Measurements from ENCODE around the gene CXorf58. TPM values are rescaled to one million over a fixed set of nuclear protein-coding genes. Genes with fewer than 3 reads are reported as not detected.

Gene CXorf58
- total and polyA plus RNA-seq, 9 of the 15 experiments (the other 6 are each of a cell fraction or from before 2014, with no cell fraction given), result 0.10 to 0.27 (median 0.16) TPM; not detected in 3

DNA sequence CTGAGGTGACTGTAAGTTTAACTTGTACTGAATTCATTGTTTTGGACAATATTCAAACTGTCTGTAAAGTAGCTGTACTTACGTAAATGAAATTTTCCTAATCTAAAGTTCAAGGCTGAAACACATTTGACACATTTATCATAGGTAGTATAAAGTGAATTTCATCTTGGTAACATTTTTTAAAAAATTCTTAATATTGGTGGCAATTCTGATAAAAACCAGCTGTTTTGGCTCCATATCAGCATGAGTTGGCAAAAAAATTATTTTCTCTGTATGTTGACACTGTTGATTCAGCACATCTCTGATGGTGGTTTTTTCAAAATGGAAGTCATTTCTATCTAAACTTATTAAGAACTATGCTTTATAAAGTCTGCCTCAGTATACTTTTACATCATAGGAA, 30.9 kb downstream of the CXorf58 start (continued):
- TF ChIP-seq, protein P1, sequence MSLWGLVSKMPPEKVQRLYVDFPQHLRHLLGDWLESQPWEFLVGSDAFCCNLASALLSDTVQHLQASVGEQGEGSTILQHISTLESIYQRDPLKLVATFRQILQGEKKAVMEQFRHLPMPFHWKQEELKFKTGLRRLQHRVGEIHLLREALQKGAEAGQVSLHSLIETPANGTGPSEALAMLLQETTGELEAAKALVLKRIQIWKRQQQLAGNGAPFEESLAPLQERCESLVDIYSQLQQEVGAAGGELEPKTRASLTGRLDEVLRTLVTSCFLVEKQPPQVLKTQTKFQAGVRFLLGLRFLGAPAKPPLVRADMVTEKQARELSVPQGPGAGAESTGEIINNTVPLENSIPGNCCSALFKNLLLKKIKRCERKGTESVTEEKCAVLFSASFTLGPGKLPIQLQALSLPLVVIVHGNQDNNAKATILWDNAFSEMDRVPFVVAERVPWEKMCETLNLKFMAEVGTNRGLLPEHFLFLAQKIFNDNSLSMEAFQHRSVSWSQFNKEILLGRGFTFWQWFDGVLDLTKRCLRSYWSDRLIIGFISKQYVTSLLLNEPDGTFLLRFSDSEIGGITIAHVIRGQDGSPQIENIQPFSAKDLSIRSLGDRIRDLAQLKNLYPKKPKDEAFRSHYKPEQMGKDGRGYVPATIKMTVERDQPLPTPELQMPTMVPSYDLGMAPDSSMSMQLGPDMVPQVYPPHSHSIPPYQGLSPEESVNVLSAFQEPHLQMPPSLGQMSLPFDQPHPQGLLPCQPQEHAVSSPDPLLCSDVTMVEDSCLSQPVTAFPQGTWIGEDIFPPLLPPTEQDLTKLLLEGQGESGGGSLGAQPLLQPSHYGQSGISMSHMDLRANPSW (CRISPR knock-in tag; IDR thresholded peaks at IDR 0.05), result no peak
- TF ChIP-seq SOX6 (IDR thresholded peaks at IDR 0.05), result no peak
- peak; percentile 43; the same call in 1 of the 2 replicates for TF ChIP-seq CUX1 (CRISPR knock-in tag; IDR thresholded peaks at IDR 0.05)
- TF ChIP-seq, protein P2, sequence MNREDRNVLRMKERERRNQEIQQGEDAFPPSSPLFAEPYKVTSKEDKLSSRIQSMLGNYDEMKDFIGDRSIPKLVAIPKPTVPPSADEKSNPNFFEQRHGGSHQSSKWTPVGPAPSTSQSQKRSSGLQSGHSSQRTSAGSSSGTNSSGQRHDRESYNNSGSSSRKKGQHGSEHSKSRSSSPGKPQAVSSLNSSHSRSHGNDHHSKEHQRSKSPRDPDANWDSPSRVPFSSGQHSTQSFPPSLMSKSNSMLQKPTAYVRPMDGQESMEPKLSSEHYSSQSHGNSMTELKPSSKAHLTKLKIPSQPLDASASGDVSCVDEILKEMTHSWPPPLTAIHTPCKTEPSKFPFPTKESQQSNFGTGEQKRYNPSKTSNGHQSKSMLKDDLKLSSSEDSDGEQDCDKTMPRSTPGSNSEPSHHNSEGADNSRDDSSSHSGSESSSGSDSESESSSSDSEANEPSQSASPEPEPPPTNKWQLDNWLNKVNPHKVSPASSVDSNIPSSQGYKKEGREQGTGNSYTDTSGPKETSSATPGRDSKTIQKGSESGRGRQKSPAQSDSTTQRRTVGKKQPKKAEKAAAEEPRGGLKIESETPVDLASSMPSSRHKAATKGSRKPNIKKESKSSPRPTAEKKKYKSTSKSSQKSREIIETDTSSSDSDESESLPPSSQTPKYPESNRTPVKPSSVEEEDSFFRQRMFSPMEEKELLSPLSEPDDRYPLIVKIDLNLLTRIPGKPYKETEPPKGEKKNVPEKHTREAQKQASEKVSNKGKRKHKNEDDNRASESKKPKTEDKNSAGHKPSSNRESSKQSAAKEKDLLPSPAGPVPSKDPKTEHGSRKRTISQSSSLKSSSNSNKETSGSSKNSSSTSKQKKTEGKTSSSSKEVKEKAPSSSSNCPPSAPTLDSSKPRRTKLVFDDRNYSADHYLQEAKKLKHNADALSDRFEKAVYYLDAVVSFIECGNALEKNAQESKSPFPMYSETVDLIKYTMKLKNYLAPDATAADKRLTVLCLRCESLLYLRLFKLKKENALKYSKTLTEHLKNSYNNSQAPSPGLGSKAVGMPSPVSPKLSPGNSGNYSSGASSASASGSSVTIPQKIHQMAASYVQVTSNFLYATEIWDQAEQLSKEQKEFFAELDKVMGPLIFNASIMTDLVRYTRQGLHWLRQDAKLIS (CRISPR knock-in tag; IDR thresholded peaks at IDR 0.05), result no peak
- no peak for TF ChIP-seq ZBTB33 (CRISPR knock-in tag; IDR thresholded peaks at IDR 0.05)
- no peak for TF ChIP-seq CBX5 (IDR thresholded peaks at IDR 0.05; ENCODE audit: borderline replicate concordance, low read depth)
- TF ChIP-seq, protein P3, sequence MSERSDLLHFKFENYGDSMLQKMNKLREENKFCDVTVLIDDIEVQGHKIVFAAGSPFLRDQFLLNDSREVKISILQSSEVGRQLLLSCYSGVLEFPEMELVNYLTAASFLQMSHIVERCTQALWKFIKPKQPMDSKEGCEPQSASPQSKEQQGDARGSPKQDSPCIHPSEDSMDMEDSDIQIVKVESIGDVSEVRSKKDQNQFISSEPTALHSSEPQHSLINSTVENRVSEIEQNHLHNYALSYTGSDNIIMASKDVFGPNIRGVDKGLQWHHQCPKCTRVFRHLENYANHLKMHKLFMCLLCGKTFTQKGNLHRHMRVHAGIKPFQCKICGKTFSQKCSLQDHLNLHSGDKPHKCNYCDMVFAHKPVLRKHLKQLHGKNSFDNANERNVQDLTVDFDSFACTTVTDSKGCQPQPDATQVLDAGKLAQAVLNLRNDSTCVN (CRISPR knock-in tag; IDR thresholded peaks at IDR 0.05), result no peak
